Pancreas (tissue), 10 donors: ENCODE results near the gene RAB9A. TPM values are rescaled to one million over a fixed set of nuclear protein-coding genes. Genes with fewer than 3 reads are reported as not detected.

Experiments used
- ATAC-seq, 4 donors: fragments of 200-7000 bp; cut with Tn5 transposase; one replicate each; pipeline versions ENCODE4 v1.8.0 to v1.9.1; 2020; ENCODE audit warnings: mild to moderate bottlenecking in 4 of 4, moderate library complexity in 4 of 4
- DNase-seq, 6 donors: peaks; one replicate each; pipeline ENCODE4 v3.0.0-alpha.2; 2020
- FAIRE-seq: peaks from 2 replicates; lab custom pipeline; 2012; peaks lifted over from hg19 to GRCh38; lab: Jason Lieb, UNC
- H3K27ac ChIP-seq, 4 donors: fragments of 200-600 bp; sonication (generic); 1 replicate in 3 of 4; 2 replicates in 1 of 4; pipeline versions ENCODE4 v1.5.0 to v1.8.0; 2020
- H3K27me3 ChIP-seq, 4 donors: fragments of 200-600 bp; one replicate each; pipeline ENCODE4 v1.8.0; 2021
- H3K36me3 ChIP-seq, 3 donors: fragments of 200-600 bp; sonication (generic) in 1 of 3; one replicate each; pipeline versions ENCODE4 v1.5.0 to v1.8.0; 2020 to 2021
- H3K4me1 ChIP-seq, 3 donors: fragments of 200-600 bp; one replicate each; pipeline ENCODE4 v1.8.0; 2021
- H3K4me3 ChIP-seq, 4 donors: fragments of 200-600 bp; sonication (generic) in 2 of 4; one replicate each; pipeline versions ENCODE4 v1.5.0 to v1.8.0; 2020 to 2021
- H3K9me3 ChIP-seq, 4 donors: fragments of 200-600 bp; one replicate each; pipeline ENCODE4 v1.8.0; 2021
- CTCF ChIP-seq, 4 donors: fragments of 200-600 bp; sonication (generic) in 3 of 4; IDR thresholded peaks; one replicate each; pipeline versions ENCODE4 v1.5.0 to v1.8.0; 2021; ENCODE audit warnings: antibody characterized with exemption in 4 of 4
- WGBS, 2 donors: extraction: QIAGEN DNeasy Blood & Tissue Kit; methylation state at CpG; one replicate each; pipeline ENCODE4 v1.1.7; 2013; 5-methylcytosine and 5-hydroxymethylcytosine counted together
- intact Hi-C, 3 donors: fragments of 100-400 bp; cut with DNase I; formaldehyde crosslinking; loops; one replicate each; pipeline versions ENCODE4 v1.11.1 to v1.14.2; 2022
- polyA plus RNA-seq, 2 donors: library from polyadenylated mRNA; stranded (reverse); fragments of 200-250 nt; gene quantifications; one replicate each; pipeline ENCODE4 v1.2.3, GENCODE V29; 2013
- total RNA-seq, 6 donors: library from RNA; stranded (reverse); fragmentation: NEBNext Ultra II Directional in 4 of 6; extraction: Animal tissue kit (Norgen Biotek cat#: 25700) in 4 of 6; gene quantifications; one replicate each; pipeline versions ENCODE4 v1.2.1 to v1.2.4, GENCODE V29; 2021 to 2023
- donor health status: healthy with polysubstance abuse.
- donor health status: DM: no; HTN: no; CAD: no; lungs with moderate emphysema.
- donor health status: DM: no; HTN: no; CAD: no.
- donor health status: control.
- donor health status: control.
- donor health status: Bipolar disorder and iron deficiency.
- donor health status: DM: yes; HTN: yes; CAD: no.
- donor health status: DM: no; HTN: no; CAD: no.
- donor health status: DM: no; HTN: no; CAD: no.
- donor health status: DM: yes; HTN: yes; CAD: no.

Gene RAB9A
- total and polyA plus RNA-seq, 8 donors = 8.7 to 22.0 (median 16.5) TPM

DNA sequence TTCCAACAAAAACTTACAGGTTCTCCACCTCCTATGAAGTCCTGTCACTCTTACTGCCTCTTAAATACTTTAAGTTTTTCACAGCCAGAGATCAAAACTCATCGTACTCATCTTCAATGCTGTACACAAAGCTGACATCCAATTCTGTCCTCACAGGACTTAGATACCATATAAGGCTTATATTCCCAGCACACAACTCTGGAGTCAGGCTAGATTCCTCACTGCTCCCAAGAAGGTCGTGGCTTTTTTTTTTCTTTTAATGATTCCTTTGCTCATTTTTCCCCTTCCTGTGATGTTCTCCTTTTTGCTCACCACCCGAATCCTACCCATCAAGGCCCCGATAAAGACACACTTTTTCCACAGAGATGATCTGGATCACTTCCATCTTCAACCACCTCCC is 44.6 kb downstream of the RAB9A start:
- peak overlapping the region in 3 of 4 donors; percentile 68 to 89 (median 72) for H3K4me3 ChIP-seq

GRCh38 chrX:13734278-13735172 is 45.6 kb downstream of the RAB9A start, which contains the start of the genes OFD1 and TRAPPC2:
TSS of gene OFD1 (plus strand) at chrX:13734748. CDS start at chrX:13735072, 324 bp downstream.
TSS of gene TRAPPC2 (minus strand) at chrX:13734620. CDS start at chrX:13719963, 14,657 bp downstream.
- H3K27ac ChIP-seq = peak within 1 kb of the TSS; percentile 81 to 96 (median 92)
- H3K4me3 ChIP-seq = peak within 1 kb of the TSS; percentile 51 to 89 (median 70)
- no peaks in the 10 kb centered on the region for H3K36me3 ChIP-seq
- peak; percentile 94 to 97 (median 96) for ATAC-seq
- H3K9me3 ChIP-seq = no peaks in the 10 kb centered on the region
- DNase-seq = peak; percentile 88 to 98 (median 95)
- 0% methylated on average over 75 of the region's 75 CpGs for WGBS, 2 donors
- FAIRE-seq = peak; percentile 97
- intact Hi-C loops = loop anchor here in 1 of 3 donors (10.0 kb wide), 1 partner anchor 50 kb away; the partner anchor contains the start of gene RAB9A
- TF ChIP-seq CTCF (IDR thresholded peaks at IDR 0.05) = no peak
- H3K27me3 ChIP-seq = no peaks in the 10 kb centered on the region
- H3K4me1 ChIP-seq = peaks cover 0 to 30% (median 4%) of the 10 kb centered on the region in 3 donors

More for the DNA sequence above, 44.6 kb downstream of the RAB9A start:
- no peak for TF ChIP-seq CTCF (IDR thresholded peaks at IDR 0.05)
- Histone ChIP-seq H3K4me1 (peaks cover 0 to 30% (median 4%) of the 10 kb centered on the region in 3 donors), H3K27me3 (no peaks in the 10 kb centered on the region), H3K9me3 (no peaks in the 10 kb centered on the region), H3K27ac (peak overlapping the region in 2 of 4 donors; percentile 95 to 96), H3K36me3 (no peaks in the 10 kb centered on the region)
- ATAC-seq = no peak
- intact Hi-C loops = loop anchor here in 1 of 3 donors (10.0 kb wide), 1 partner anchor 49 kb away; the partner anchor contains the start of gene RAB9A
- no peak for DNase-seq
- FAIRE-seq = no peak
- WGBS, 2 donors = 14 to 39% methylated on average over 4 of the region's 4 CpGs

- Histone ChIP-seq H3K4me3 (no peak overlapping the region), H3K27me3 (no peaks in the 10 kb centered on the region), H3K4me1 (peaks cover 0 to 3% (median 0%) of the 10 kb centered on the region in 3 donors), H3K27ac (no peak overlapping the region), H3K9me3 (no peaks in the 10 kb centered on the region), H3K36me3 (peaks cover 0 to 19% (median 0%) of the 10 kb centered on the region in 3 donors)
- DNase-seq = no peak
- TF ChIP-seq CTCF (IDR thresholded peaks at IDR 0.05) = no peak
- ATAC-seq = no peak
- no peak for FAIRE-seq
- 77 to 81% methylated on average over 6 of the region's 6 CpGs for WGBS, 2 donors
- intact Hi-C loops = loop anchor here in 1 of 3 donors (10.0 kb wide), 1 partner anchor 87 kb away; the partner anchor contains the start of gene TCEANC
Measured at GRCh38 chrX:13741695-13742094, 52.8 kb downstream of the RAB9A start.

GRCh38 chrX:13742397-13743176 is 53.7 kb downstream of the RAB9A start:
- intact Hi-C loops = loop anchor here in 1 of 3 donors (10.0 kb wide), 1 partner anchor 88 kb away; the partner anchor contains the start of gene TCEANC
- H3K27me3 ChIP-seq = no peaks in the 10 kb centered on the region
- no peak overlapping the region for H3K4me3 ChIP-seq
- 65 to 83% methylated on average over 13 of the region's 13 CpGs for WGBS, 2 donors
- TF ChIP-seq CTCF (IDR thresholded peaks at IDR 0.05) = no peak
- no peak for FAIRE-seq
- no peak overlapping the region for H3K27ac ChIP-seq
- no peaks in the 10 kb centered on the region for H3K4me1 ChIP-seq
- peaks cover 0 to 25% (median 0%) of the 10 kb centered on the region in 3 donors for H3K36me3 ChIP-seq
- ATAC-seq = peak; percentile 40 to 59 (median 52)
- no peak for DNase-seq
- no peaks in the 10 kb centered on the region for H3K9me3 ChIP-seq
